NCI-H2107 treated with DMSO at 0.1 percent for 48 hours (cell line): ENCODE data around the gene SLC43A2.

ENCODE experiments used
- DNase-seq: peaks from one replicate; lab custom pipeline; 2025; ENCODE audit not compliant: unreplicated experiment; lab: John Stamatoyannopoulos, UW

The SLC43A2 gene

DNA sequence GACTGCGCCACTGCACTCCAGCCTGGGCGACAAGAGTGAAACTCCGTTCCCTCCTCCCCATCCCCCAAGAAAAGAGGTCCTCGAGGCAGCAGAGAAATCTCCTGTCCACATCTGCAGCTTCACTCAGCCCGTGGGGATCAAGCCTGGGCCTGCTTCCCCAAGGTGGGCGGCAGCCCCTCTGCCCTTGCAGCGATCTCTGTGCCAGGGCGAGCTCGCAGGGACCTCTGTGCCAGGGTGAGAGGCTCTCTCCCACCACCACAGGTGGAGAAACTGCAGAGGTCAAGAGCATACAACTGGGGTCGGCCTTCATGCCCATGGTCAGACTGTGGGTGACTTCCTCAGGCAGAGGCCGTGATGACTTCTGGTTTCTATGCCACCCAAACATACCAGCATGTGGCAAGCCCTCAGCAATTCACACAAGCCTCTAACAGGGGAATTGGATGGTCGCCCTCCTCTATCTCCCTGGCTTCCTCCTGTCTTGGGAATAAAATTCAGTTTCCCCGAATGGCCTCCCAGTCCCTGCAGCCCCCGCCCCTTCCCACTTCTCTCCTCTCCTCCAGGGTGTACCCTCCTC, 5.5 kb downstream of the SLC43A2 start:
- DNase-seq, result no peak

DNA sequence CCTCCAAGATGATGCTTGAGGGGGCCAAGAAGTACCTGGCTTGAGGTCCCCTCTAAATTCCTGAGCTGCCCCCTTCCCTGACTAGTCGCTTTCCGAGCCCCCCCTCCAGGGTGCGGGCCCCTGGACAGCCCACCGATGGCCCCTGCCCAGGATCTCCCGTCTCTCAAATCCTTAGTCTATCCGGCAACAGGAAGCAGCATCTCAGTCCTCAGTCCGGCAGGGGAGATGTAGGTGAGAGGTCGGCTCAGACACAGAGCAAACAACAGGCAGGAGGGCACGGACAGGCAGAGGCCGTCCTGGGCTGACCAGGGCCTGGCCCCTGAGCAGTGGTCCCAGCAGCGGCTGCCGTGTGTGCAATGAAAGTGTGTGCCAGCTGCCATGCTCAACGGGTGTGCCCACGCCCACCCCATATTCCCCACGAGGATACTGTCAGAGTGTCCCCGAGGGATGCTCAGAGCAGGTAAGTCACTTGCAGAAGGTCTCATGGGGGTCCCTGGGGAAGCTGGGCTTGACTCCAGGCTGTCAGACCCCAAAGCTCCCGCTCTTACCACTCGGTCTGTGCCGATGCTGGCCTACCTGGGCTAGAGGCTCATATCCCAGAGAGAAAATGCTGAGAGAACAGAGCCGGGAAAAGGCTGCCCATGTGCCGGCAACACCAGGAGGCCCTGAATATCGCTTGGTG, 7.2 kb downstream of the SLC43A2 start:
- no peak for DNase-seq

DNA sequence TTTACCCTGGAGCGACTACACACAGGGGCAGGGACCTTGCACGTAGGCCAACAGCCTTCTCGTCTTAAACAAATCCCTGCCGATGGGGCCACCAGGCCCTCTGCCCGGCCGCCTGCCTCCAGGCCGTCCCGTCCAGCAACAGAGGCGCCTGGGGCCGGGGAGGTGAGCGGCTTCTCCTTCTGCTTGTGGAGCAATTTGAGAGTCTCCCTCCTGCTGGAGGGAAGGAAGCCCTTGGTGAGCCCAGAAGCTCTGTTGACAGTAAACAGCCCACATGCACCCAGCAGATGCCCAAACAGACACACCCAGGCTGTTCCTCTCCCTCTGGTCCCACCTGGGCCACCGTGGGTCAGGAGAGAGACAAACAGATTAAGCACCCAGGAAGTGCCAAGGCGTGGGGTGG, 8.1 kb downstream of the SLC43A2 start:
- no peak for DNase-seq

DNA sequence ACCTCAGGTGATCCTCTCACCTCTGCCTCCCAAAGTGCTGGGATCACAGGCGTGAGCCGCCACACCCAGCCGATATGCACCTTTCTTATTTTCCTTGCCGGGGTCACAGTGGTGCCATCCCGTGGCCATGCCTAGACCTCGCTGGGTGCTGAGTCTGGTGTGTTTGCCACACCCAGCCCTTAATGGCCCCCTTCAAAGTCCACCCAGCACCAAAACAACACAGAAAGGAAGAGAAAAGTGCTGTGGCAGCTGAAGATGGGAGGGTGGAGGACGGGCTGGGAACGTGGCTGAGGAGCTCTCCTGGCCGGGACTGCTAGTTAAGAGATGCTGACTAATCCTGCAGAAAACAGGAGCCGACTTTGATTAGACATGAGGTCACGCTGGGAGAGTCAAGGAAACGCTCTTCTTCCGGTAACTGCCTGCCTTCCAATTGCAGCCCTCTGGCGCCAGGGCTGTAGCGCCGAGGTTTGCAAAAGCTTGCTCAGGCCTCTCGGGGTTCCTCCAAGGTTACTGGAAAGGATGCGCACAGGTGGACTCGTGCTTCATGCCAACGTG, 10.9 kb downstream of the SLC43A2 start:
- no peak for DNase-seq

DNA sequence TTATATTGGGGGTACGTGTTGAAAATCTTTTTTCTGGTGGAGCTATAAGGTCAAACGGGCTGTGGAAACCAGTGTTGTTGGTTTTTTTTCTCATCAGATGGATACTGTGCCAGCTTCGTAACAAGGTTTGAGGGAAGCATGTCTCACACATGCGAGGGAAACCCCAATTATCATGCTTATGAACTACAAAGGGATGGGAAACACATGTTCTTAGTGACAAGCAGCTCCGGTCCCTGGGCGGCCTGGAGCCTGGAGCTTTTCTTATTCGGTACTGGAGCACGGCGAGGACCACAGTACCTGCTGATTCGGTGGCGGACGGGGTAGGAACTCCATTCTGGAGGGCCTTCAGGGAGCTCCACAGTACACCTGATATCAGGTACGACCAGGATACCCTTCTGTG, 12.5 kb downstream of the SLC43A2 start:
- DNase-seq, result no peak

DNA sequence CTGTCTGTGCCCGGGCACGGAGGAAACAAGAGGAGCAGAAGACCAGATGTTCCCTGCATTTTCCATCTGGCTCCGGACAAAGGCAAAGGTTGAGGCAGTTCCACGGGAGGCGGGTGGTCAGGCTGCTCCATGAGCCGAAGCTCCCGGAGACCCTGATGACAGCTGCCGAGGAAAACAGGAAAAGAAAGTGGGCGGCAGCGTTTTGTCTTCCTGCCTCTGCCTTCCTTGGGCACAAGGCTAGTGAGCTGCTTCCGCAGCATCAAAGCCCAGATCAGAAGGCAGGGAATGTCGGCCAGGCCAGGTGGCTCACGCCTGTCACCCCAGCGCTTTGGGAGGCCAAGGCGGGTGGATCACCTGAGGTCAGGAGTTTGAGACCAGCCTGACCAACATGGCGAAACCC, 16.2 kb downstream of the SLC43A2 start:
- DNase-seq, result no peak

DNA sequence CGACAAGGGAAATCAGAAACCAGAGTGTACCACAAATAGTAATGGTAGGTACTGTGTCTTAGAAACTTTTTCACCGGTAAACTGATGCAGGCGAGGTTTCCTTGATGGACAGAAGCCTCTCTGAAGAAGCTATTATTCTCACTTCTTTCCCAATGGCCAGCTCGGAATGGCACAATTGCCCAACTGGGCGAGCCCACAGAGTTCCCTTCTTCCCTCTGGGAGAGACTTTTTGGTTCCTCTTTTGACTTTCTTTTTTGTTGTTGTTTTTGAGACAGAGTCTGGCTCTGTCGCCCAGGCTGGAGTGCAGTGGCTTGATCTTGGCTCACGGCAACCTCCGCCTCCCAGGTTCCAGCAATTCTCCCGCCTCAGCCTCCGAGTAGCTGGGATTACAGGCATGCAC, 16.9 kb downstream of the SLC43A2 start:
- DNase-seq, result no peak

DNA sequence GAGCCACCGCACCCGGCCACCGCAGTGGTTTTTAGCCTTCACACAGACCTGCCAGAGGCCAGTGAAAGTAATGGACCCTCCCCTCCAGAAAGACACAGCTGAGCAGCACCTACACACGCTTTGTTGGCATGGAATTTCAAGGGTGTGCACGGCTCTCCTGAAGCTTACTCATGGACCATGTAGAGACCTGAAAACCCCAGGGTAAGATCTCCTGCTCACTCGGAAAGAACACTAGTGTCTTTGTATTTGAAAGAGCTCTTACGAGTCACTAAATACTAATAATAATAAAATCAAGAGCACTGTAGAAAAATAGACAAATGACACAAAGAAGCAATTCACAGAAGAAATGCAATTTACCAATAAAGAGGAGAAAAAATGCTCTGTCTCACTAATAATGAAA, 20.0 kb downstream of the SLC43A2 start:
- no peak for DNase-seq

DNA sequence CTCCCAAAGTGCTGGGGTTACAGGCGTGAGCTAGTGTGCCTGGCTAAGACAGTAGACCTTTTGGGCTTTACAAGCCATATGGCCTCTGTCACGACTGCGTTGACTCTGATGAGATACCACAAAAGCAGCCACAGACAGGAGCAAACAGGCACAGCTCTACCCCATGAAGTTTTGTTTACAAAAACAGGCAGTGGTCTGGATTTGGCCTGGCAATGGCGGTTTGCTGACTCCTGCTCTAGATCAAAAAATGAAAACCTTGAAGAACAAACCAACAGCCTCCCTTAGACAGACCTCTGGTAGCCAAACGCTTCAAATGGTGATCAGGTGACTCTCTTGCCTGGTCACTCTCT, 20.7 kb downstream of the SLC43A2 start:
- DNase-seq, result no peak

DNA sequence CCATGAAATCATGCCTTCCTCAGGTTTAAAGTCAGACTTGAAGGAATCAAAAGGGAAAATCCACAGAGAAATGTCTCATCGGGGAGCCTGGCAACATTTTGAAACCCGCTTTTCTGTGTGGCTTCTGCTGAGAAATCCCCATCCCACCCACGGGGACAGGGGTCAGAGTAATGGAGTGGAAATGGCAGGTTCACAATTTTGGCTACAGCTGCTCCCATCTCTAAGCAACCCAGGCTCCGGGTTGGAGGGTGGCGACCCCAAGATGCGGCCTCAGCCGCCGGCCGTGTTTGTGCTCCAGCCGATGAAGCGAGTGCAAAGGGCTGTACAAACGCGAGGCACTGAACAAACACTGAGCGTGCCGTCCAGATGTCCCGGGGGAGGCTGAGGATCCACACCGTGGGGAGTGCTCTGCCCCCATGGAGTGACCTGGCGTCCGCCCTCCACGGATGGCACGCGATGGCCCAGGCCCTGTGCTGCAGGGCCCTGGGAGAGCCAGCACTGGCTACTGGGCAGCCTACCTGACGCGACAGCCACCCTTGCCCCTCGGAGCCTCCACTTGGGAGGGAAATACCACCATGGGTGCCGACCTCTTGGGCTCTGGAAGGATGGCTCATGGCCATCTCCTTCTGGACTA, 22.2 kb downstream of the SLC43A2 start:
- no peak for DNase-seq

DNA sequence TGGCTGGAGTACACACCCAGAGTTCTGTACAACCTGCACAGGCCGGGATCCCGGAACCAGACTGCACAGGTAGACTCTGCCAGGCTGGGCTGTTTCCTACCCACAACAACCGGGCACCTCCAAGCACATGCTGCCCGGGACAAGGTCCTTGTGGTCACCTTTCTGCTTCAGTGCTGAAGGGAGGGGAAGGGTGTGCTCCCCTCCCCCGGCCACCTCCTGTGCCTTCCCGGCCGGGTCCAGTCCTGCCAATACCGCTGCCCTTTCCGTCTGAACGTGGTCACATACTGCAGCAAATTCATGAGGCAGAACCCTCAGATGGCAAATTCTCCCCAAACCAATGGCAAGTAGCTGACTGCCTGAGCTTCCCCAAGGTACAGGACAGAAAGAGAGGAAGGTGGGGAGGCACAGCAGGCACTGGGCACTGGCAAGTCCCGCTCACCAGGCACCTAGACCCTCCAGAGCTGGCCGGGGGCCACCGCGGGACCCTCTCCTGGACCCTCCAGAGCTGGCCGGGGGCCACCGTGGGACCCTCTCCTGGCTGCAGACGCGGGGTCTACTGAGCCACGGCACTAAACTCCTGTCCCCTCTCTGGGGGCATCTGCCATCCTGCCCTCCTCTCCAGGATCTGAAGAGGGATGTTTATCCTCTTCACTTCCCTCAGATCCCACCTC, 22.8 kb downstream of the SLC43A2 start:
- DNase-seq, result no peak

DNA sequence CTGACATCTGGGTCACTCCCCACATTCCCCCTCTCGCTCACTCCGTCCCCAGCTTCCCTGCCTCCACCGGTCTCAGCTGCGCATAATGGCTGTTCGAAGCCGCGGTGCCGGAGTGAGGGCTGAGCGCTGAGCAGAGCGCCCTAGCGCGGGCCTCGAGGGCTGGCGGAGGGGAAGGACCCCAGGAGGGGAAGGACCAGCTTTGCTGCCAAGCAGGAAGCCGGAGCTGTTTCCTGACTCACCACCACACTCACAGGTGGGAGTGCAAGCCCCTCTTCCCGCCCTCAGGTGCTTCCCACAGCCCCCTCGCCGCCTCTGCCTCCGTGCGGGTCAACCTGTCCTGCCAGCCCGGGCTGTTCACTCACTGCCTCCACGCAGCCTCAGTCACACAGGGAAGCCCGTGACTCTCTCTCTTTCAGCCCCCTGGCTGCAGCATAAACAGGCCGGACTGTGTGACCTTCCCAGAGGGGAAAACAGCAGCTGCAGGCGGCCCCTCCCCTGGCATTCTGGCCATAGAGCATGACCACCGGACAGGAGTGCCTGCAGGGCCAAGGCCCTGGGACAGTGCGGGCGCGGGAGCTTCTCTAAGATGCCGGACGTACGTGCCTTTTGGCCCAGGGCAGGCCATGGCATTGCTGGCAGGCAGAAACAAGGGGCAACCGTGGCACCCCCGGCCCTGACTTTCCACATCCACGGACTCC, 23.7 kb downstream of the SLC43A2 start:
- DNase-seq, result no peak

DNA sequence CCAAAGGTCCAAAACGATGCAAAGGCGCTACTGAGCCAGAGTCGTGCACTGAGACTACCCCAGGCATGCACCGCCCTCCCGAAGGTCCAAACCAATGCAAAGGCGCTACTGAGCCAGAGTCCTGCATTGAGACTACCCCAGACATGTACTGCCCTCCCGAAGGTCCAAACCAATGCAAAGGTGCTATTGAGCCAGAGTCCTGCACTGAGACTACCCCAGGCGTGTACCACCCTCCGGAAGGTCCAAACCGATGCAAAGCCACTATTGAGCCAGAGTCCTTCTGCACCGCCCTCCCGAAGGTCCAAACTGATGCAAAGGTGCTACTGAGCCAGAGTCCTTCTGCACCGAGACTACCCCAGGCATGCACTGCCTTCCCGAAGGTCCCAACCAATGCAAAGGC, 27.1 kb downstream of the SLC43A2 start:
- DNase-seq, result no peak

DNA sequence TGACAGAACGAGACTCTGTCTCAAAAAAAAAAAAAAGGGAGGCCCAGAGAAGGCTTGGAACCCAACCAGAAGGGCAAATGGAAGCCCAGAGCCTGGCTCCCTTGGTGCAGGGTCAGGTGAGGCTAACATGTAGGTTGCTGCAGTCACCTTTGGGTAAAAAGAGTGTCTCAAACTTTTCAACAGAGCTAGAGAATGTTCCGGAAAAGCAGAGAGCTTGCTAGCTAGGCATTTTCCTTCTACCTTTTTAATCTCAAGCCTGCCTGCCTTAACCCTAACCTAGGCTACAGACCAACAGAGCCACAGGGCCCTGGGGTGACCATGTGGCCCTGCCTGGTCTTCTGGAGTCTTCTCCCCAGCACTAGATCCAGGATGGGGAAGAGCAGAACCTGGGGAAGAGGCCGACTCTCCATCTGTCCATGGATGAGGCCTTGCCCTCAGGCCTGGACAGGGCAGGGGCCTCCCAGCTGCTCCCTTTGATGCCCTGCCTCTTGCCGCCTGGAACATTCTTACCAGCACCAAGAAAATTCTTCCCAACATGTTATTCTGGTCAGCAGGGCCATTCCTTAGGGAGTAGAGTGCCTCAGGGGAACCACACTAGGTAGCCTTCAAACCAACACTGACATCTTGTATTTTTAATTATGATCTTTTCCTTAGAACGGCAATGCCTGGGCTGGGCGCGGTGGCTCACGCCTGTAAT, 30.1 kb downstream of the SLC43A2 start:
- no peak for DNase-seq

DNA sequence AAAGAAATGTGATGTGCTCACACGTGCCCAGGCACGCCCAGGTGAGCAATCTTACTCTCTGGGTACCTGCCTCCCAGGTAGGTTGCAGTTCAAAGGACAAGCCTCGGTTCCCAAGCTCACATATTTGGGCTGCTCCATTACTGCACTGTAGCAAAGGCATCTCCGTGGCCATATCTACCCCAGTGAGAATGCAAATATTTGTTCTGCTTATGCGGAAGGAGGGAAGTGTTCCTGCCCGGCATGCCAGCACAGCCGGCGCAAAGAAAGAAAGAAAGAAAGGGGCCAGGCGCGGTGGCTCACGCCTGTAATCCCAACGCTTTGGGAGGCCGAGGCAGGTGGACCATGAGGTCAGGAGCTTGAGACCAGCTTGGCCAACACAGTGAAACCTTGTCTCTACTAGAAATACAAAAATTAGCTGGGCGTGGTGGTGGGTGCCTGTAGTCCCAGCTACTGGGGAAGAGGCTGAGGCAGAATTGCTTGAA, 30.7 kb downstream of the SLC43A2 start:
- DNase-seq, result no peak

DNA sequence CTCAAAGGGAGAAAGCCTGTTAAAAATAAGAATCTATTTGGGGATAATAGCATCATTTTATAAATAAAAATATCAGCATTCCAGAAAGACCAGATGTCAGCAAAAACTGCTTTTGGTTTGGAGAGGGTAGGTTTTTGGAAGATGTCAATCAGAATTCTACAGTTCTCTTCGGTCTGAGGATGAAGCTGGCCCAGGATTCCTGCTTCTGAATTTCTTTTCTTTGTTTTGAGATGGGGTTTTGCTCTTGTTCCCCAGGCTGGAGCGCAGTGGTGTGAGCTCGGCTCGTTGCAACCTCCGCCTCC, 35.1 kb downstream of the SLC43A2 start:
- no peak for DNase-seq

DNA sequence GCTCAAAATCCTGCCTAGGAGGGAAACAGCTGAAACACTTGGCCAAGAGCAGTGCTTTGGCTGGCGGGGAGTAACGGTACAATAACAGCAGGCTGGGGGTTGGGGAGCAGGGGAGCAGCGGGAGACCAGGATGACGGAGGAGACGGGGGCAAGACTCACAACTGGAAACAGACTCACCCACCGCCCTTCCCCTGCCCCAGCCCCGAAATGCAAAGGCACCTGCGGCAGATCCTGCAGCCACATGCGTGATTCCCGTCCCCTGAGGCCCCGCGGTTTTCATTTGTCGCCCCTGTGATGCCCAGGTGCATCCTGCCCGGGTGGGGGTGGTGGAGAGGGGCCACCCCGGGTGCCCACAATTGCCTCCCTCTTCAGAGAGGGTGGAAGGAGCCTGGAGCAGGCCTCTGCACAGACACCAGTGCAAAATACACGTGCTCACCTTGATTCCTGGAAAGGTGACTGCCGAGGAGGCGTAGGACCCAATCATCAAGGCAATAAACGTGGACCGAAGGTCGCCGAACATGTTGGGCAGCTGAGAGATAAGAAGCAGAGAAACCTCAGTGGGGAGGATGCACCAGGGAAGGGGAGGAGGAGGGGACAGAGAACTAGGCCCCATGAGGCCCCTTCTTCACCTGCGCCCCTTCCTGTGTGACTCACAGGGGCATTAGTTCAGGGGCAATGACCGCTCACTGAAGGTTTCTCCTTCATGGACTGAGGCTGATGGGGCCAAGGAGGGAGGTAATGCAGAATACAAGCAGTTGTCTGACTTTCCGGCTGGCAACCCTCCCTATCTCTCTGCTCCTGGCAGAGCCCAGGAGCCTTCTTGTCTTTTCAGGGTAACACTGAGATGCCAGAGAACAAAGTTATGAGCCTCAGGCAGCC, 35.6 kb downstream of the SLC43A2 start:
- DNase-seq, result peak; percentile 26

DNA sequence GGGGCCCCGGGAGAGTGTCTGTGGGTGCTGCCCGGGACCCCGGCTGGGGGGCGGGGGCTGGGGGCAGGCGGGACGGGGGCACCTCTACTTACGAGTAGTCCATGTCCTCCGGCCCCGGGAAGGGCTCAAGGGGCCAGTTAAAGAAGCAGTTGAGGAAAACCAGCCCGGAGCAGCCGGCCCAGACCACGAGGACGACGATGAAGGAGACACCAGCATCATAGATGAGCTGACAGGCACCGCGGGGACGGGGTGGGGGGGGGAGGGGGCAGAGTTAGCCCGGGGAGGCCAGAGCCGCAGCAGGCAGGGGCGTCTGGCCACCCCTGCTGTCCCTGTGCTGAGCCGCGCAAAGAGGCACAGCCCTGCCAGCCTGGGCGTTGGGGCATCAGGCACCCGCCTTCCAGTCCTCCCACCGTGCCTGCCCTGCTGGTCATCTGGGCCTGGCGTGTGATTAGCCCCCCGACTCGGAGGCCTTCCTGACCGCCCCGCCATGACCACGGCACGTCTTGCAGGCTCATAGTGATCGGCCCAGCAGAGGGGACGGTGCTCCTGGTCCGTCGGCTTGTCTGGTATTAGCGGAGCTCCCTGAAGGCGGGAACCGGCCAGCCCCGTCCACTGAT, 37.1 kb downstream of the SLC43A2 start:
- DNase-seq, result no peak

DNA sequence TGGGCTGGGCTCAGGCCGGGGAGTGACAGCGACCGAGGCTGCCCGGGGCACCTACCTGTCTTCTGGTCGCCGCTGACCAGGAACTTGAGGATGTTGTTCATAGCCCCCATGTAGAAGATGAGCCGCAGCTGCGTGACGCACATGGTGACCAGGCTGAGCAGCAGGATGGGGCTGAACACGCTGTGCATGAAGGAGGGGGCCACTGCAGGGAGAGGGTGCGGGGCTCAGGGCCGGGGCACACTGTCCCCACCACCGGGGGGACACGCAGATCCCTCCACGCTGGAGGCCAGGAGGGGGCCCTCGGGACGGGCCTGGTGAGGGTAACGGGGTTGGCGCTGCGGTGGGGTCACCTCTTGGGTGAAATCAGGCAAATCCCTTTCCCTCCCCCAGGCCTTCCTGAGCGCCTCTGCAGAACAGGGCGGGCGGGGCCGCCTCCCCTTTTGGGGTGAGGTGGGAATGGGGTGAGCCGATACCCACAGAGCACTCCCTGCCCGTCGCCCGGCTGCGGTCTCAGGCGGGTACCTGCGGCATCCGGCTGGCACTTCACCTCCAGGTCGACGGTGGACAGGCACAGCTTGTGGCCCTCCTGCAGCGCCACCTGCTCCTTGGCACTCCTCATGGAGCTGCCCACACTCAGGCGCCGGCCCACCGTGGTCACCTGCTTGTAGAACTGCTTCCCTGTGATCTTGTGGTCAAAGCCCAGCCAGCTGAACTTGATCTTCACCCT, 37.7 kb downstream of the SLC43A2 start:
- DNase-seq, result no peak
